Stimulated activated CD8-positive, alpha-beta memory T cell treated with anti-CD3 and anti-CD28 coated beads, Interleukin-7, amount 100 ng/mL, for 48 hours (primary cell): ENCODE data around the gene KRT76.

Experiments
- DNase-seq, 2 donors: peaks; one replicate each; pipeline ENCODE4 v3.0.0-alpha.2; 2020; ENCODE audit warnings: low read depth in 1 of 2; ENCODE audit errors: extremely low read depth in 1 of 2

KRT76 gene

GRCh38 chr12:52787324-52788191 is 10.4 kb upstream of the KRT76 start:
- DNase-seq, result no peak

- no peak for DNase-seq
Observed at GRCh38 chr12:52784909-52785308, 7.8 kb upstream of the KRT76 start.

- DNase-seq, result no peak
Observed at GRCh38 chr12:52783563-52784316, 6.6 kb upstream of the KRT76 start.

GRCh38 chr12:52782502-52782901 is 5.4 kb upstream of the KRT76 start:
- no peak for DNase-seq

- DNase-seq, result no peak
Observed at GRCh38 chr12:52781399-52782082, 4.4 kb upstream of the KRT76 start.

GRCh38 chr12:52779914-52780313 is 2.8 kb upstream of the KRT76 start:
- DNase-seq, result no peak

- DNase-seq, result no peak
Observed at GRCh38 chr12:52778833-52779232, 1.7 kb upstream of the KRT76 start.

GRCh38 chr12:52777566-52777965 is 421 bp upstream of the KRT76 start:
- no peak for DNase-seq

GRCh38 chr12:52776435-52776834 is 710 bp downstream of the KRT76 start:
- DNase-seq, result no peak

GRCh38 chr12:52774629-52775250 is 2.4 kb downstream of the KRT76 start:
- no peak for DNase-seq

- no peak for DNase-seq
Observed at GRCh38 chr12:52772772-52773171, 4.4 kb downstream of the KRT76 start.

GRCh38 chr12:52772188-52772587 is 5.0 kb downstream of the KRT76 start:
- no peak for DNase-seq

- DNase-seq, result no peak
Observed at GRCh38 chr12:52771505-52771904, 5.6 kb downstream of the KRT76 start.

- DNase-seq, result no peak
Observed at GRCh38 chr12:52771088-52771487, 6.1 kb downstream of the KRT76 start.

- DNase-seq, result no peak
Observed at GRCh38 chr12:52769946-52770345, 7.2 kb downstream of the KRT76 start.

- DNase-seq, result no peak
Observed at GRCh38 chr12:52769354-52769753, 7.8 kb downstream of the KRT76 start.

- DNase-seq, result no peak
Observed at GRCh38 chr12:52768479-52769200, 8.5 kb downstream of the KRT76 start.

GRCh38 chr12:52767427-52767826 is 9.7 kb downstream of the KRT76 start:
- no peak for DNase-seq

- DNase-seq, result no peak
Observed at GRCh38 chr12:52767020-52767379, 10.1 kb downstream of the KRT76 start.

- DNase-seq, result no peak
Observed at GRCh38 chr12:52766351-52767019, 10.7 kb downstream of the KRT76 start.
